Activated CD4-positive, alpha-beta T cell treated with anti-CD3 and anti-CD28 coated beads for 4 hours (primary cell): Measurements from ENCODE around the gene SLC44A5.
"Not testable (repeated sequence)": the region's sequence is repeated elsewhere in the genome, so short reads cannot be mapped to it uniquely, and the experiment has no call there.

Experiments
- DNase-seq, 2 donors: peaks; one replicate each; pipeline ENCODE4 v3.0.0-alpha.2; 2020

Gene SLC44A5

GRCh38 chr1:75519651-75520427 is 91.1 kb downstream of the SLC44A5 start:
- no peak for DNase-seq

DNA sequence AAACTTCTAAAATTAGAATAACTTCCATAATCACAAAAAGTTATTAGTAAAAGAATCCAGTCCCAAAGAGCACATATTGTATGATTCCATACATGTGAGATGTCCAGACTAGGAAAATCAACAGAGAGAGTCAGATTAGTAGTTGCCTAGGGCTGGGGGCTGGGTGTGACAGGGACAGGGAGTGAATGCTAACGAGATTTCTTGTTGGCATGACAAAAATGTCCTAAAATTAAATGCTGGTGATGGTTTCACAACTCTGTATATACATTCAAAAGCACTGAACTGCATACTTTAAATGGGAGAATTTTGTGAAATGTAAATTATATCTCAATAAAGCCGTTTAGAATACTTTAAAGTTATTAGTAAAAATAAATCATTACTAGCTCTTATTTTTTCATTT is 92.2 kb downstream of the SLC44A5 start:
- DNase-seq: no peak

DNA sequence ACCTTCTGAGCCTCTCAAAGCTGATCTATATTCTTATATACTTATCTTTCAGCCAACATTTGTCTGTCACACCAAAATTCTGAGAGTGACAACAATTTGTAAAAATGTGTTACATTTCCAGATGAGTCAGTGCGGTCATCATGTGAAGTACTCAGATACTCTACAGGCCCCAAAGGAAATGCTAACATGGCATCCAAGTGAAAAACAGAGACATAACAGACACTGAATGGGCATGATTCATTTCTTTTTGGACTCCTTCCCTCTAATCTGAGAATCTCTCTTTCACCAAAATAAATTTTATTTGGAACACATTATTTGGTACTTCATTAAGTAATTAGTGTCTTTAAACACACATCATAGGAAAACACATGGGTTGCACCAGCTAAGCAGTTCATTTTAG is 96.6 kb downstream of the SLC44A5 start:
- no peak for DNase-seq

DNA sequence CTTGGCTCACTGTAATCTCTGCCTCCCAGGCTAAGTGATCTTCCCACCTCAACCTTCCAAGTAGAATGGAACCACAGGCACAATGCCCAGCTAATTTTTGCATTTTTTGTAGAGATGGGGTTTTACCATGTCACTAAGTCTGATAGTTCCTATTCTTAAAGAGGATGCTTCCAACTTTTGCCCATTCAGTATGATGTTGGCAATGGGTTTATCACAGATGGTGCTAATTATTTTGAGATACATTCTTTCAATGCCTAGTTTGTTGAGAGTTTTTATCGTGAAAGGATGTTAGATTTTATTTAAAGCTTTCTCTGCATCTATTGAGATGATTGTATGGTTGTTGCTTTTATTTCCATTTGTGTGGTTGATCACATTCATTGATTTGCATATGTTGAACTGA is 103.9 kb downstream of the SLC44A5 start:
- no peak for DNase-seq

- DNase-seq: no peak
These were observed 107.5 kb downstream of the SLC44A5 start for GRCh38 chr1:75503221-75503974.

DNA sequence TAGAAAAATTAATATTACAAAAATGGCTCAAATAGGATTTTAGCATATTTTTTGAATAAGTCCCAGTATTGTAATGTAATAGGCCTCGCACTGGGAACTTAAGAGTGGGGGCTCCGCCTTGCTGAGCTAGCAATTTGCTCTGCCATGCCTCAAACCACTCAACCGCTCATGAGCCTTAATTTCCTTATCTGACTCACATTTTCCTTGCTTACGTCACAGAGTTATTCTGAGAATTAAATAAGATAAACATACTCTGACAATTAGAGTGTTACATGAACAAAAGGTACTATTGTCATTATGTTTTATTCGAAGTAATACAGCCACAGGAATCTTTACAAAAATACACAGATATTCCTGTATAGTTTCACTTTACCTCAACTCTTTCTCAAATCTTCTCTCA is 108.1 kb downstream of the SLC44A5 start:
- DNase-seq: no peak

DNA sequence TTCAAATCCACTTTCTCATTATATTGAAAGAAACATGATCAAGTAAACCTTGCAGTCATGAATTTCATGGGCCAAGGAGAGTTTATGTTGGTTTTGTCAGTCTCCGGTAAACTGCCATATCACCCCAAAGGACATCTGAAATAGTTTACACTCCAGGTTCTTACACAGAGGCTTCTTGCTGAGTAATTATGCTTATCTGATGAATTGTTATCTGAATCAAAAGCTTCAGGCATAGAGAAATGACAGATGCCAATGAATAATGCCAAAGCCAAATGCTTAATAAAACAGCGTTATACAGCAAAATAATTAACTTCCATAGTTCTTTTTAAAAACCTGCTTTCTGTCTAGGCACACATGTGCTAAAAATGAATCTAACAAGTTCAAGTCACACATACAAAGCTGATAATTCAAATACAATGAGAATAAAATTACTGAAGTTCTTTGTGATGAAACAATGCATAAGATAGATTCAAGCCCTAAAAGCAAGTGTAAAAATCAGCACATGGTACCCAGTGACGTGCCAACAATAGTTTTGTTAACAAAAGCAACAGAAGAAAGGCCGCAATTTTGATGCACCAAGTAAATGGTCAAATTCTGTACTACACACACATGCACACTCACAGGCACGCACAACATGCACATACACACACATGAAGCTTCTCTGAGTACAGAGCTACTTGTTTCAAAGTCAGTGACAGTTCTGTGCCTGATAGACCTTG is 109.2 kb downstream of the SLC44A5 start:
- no peak for DNase-seq

DNA sequence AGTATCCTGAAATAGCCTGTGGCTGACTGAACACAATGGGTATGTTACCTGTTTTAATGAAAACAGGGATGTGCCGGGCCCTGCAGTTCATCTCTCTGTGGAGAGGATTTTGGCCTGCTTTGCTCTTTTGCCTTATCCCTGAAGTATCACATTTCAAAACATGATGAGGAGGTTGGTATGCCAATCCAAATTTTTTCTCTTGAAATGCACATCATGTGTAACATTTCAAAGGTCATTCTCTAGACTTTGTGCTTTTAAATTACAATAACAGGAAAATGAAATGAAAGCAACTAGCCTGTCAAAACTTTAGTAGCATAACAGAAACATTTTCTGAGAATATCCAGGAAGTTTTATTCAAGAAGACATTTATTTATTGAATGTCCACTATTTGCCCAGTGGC is 118.9 kb downstream of the SLC44A5 start:
- no peak for DNase-seq

DNA sequence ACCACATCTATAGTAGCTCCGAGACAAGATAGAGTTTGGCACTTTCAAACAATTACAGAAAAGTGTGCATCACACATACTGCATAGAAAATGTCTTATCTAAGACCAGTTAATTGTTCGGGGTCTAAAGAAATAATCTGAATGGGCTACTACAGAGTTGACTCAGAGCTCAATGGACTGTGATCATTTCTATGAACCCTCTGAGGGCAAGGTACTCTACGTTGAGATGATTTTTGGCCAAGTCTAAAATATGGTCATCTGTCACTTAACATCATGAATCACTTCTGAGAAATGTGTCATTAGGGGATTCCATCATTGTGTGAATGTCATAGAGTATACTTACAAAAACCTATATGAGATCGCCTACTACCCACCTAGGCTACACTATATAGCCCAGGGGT is 123.5 kb downstream of the SLC44A5 start:
- DNase-seq: no peak

- DNase-seq: no peak
These were observed 126.1 kb downstream of the SLC44A5 start for GRCh38 chr1:75484789-75485188.

- DNase-seq: no peak
These were observed 128.0 kb downstream of the SLC44A5 start for GRCh38 chr1:75482951-75483350.

DNA sequence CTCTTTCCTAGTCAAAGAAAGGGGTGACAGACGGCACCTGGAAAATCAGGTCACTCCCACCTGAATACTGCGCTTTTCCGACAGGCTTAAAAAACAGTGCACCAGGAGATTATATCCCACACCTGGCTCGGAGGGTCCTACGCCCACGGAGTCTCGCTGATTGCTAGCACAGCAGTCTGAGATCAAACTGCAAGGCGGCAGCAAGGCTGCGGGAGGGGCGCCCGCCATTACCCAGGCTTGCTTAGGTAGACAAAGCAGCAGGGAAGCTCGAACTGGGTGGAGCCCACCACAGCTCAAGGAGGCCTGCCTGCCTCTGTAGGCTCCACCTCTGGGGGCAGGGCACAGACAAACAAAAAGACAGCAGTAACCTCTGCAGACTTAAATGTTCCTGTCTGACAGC is 134.4 kb downstream of the SLC44A5 start:
- DNase-seq: not testable (repeated sequence)

GRCh38 chr1:75475696-75476095 is 135.2 kb downstream of the SLC44A5 start:
- DNase-seq: no peak

GRCh38 chr1:75472971-75473603 is 137.8 kb downstream of the SLC44A5 start:
- no peak for DNase-seq

GRCh38 chr1:75472089-75472970 is 138.6 kb downstream of the SLC44A5 start:
- DNase-seq: no peak

DNA sequence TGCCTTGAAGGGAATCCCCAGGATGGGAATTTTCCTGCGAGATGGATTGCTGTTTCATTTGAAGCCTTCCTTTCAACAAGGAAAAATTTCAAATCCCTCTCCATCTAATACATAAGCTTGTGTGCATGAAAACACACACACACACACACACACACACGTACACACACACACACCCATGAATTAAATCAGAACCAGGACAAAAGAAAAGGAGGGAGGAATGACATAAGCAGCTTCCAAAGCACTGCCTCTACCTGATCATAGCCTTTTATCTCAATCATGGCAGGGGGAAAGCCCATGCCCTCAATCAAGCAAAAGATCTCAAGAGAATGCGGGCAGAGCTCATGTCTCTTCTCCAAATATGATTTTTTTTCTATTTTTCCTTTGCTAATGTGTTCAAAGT is 139.7 kb downstream of the SLC44A5 start:
- DNase-seq: no peak

DNA sequence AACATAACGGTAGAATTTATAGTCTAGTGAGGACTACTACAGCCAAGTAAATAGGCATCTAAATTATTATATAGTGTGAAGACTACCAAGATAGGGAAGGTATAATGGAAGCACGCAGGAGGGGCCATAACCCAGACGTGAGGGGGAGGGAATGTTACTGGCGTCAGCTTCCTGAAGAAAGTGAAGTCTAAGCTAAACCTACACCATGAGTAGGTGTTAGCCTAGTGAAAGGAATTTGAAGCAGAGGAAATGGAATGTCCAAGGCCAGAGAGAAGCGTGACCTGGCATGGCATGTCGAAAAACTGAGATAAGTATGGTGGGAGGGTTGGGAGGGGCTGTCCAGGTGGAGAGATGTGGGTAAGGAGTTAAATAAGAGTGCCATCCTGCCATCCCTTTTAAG is 140.5 kb downstream of the SLC44A5 start:
- no peak for DNase-seq

DNA sequence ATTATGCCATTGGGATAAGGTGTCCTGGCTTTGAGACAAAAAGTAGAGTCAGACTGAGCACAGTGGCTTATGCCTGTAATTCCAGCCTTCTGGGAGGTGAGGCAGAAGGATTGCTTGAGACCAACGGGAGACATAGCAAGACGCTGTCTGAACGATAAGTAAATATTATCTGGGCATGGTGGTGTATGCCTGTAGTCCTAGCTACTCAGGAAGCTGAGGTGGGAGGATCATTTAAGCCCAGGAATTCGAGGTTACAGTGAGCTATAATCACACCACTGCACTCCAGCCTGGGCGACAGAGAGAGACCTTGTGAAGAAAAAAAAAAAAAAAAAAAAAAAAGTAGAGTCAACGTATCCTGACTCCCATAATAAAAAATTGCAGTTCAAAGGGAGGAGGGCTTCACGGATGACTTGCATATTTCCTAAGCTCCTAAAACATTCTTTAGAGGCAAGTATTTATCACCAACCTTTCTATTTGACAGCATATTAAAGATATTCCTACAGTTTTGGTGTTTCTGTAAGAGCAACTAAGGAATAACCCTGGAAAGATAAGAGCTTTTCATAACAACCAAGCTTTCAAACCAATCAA is 141.2 kb downstream of the SLC44A5 start:
- DNase-seq: no peak

GRCh38 chr1:75461808-75462325 is 149.0 kb downstream of the SLC44A5 start:
- DNase-seq: no peak

DNA sequence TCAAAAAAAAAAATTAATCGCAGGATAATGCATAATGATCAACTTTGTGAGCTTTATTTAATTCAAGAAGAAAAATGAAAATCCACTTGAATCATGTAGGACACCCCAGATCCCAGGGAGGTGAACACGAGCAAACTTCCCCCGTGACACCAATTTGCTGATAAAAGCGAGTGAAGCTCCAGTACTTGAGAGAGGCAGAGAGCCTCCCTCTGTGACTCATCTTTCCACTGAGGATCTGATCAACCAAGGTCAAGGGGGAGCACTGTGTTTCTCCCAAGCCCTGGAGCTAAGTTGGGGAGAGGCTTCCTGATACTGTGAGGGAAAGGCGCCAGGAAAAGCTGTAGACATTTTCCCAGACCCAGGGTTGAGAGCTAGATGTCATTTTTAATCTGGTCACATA is 160.9 kb downstream of the SLC44A5 start:
- no peak for DNase-seq

- DNase-seq: no peak
These were observed 166.7 kb downstream of the SLC44A5 start for GRCh38 chr1:75444220-75444619.

DNA sequence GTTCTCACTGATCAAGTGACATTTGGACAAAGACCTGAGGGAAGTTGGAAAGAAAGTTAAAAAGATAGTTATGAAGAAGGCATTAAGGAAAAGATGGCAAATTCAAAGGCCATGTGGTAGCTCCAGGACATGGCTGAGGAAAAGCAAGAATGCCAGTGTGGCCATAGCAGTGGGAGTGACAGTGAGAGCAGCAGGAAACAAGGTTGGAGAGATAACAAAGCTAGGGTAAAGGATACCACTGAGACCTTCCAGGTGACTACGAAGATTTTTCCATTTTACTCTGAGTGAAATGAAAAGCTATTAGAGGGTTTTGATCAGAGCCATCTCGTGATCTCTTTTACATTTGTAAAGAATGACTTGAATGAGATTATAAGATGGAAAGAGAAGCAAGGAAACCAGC is 170.6 kb downstream of the SLC44A5 start:
- DNase-seq: no peak
